GM18498 (cell line): ENCODE results near the gene SMARCA4.

ENCODE experiments used
- ATAC-seq: cut with Tn5 transposase; IDR thresholded peaks from one replicate; pipeline ENCODE4 v1.9.1; 2021; ENCODE audit warnings: mild to moderate bottlenecking, moderate library complexity; ENCODE audit not compliant: unreplicated experiment

Gene SMARCA4

GRCh38 chr19:11007385-11007784, 46.6 kb downstream of the SMARCA4 start:
- no peak for ATAC-seq

DNA sequence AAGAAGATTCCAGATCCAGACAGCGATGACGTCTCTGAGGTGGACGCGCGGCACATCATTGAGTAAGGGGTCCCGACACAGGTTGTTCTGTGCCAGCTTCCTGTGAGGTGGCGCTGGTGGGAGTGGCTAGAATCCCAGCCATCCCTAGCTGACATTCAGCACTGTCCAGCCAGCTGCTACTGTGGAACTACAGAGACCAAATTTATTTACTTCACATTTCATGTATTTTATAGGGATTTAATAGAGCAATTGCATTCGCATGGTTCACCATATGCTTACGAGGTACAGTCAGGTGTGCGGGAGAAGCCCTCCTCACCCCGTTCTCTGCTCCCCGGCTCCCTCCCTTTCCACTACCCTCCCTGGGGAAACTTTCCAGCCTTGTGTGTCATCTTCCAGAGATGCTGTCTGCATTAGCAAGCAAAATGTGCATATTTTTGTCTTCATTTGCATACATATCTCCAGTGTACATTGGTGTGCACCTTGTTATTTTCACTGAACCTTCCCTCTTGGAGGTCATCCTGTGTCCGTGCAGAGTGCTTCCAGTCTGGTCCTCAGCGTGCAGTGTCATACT, 47.2 kb downstream of the SMARCA4 start:
- ATAC-seq: no peak

DNA sequence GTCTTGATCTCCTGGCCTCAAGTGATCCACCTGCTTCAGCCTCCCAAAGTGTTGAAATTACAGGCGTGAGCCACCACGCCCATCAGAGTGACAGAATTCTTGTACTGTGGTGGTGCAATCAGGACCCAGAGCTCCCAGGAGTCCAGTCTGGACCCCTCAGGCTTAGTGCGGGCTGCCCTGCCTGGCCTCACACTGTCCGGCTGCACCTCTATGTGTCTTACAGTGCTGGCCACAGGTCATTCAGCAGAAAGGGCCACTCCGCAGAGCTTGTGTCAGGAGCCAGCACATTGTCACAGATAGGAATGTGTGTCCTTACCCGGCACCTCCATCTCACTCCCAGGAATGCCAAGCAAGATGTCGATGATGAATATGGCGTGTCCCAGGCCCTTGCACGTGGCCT, 49.2 kb downstream of the SMARCA4 start:
- no peak for ATAC-seq

- no peak for ATAC-seq
Measured at GRCh38 chr19:11012507-11012906, 51.7 kb downstream of the SMARCA4 start.

DNA sequence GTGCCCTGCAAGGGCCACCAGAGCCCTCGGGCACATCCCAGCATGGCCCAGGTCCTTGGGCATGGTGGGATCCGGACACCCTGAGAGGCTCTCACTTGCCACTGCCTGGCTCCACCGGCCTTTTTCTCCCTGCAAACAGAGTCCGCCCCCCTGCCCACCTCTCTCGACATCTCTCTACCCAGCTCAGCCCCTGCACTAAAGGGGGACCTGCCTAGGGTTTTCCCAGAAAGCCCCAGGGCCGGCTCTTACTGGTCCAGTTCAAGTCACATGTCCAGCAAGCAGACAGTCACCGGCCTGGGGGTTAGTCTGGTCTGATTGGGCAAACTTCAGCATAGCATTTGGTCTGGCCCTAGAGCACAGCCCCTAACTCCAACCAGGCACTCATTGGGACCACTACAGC, 52.9 kb downstream of the SMARCA4 start:
- ATAC-seq: no peak

- no peak for ATAC-seq
Measured at GRCh38 chr19:11014403-11014911, 53.6 kb downstream of the SMARCA4 start.

DNA sequence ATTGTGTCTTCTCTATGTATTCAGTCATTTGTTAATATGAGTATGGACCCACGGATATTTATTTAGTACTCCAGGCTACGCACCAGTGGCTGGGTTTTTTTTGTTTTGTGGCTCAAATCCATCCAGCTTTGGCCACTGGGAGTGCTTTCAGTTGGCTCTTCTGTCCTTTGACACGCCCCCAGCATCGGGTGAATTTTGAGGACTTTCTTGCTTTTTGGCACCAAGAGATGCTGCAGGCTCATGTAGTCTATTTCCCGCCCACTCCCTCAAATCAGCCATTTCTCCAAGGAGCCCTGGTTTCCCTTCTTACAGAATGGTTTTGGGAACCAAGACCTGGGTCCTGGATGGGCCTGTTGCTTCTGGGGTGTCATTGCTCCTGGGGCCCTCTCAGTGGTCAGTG, 55.8 kb downstream of the SMARCA4 start:
- no peak for ATAC-seq

- no peak for ATAC-seq
Measured at GRCh38 chr19:11017275-11018035, 56.6 kb downstream of the SMARCA4 start.

DNA sequence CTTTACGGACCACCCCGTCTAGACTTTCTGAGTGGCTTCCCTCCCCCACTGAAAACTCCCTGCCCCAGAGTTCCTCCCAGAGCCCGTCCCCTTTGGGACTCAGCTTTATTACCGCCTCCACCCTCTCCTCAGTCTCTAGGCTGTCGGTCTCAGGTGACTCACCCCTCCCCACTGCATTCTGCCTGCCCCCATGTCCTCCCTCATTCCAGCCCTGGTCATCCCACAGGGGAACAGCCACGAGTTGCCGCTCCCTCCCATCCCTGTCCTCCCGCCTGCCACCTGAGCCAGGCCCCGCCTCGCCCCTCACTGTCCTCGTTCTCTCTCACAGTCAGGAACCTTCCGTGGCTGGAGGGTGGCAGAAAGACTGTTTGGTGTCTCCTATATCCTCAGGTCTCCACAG, 57.3 kb downstream of the SMARCA4 start:
- ATAC-seq: no peak

- no peak for ATAC-seq
Measured at GRCh38 chr19:11018763-11019162, 57.9 kb downstream of the SMARCA4 start.

DNA sequence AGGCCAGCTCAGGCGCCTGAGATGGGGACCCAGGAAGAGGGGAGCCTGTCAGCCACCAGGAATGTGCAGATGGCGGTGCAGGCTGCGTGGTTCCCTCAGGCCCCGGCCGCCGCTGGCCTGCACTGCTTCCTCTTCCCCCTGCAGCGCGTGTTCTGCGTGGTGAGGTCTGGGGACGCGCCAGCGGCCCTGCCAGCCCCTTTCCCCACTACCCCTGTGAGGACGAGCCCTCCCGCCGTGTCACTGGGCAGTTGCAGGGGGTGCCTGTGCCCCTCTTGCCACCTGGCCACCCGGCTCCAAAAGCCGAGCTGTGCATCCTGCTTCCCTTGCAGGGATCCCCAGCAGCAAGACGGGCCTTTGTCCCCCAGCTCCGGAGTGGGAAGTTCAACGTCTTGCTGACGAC, 58.4 kb downstream of the SMARCA4 start:
- ATAC-seq: no peak

GRCh38 chr19:11019824-11020223, 59.0 kb downstream of the SMARCA4 start:
- ATAC-seq: no peak

- no peak for ATAC-seq
Measured at GRCh38 chr19:11020423-11020822, 59.6 kb downstream of the SMARCA4 start.

DNA sequence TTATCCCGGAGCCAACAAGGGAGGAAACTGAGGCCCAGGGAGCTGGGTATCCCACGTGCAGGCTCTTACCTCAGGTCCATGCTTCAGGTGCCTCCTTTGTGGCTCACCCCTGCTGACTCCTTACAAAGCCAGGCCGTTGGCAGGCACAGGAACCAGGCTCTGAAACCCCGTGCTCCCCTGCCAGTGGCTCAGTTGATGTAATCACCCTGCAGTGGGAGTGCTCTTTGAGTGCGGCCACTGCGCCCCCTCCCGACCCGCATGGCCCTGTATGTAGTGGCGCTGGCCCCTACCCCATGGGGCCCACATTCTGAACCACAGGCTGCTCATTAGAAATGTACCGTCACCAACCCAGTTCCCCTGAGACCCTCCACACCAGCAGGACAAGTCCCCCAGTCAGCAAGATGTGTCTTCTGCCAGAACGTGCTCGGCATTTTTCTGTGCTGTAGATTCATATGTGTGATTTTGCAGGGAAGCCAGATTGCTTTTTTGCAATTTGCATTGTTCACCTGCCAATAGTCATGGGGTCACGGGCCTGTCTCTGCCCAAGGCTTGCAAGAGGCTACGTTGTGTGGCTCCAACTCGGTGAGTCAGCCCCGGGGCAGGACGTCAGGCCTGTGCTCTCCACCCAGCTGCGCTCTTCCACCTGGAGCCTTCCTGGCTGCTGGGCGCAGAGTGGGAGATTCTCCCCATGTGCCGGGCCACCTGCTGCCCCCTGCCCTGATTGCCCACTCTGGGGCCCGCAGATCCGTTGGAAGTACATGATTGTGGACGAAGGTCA, 60.3 kb downstream of the SMARCA4 start:
- ATAC-seq: no peak

GRCh38 chr19:11021760-11022144, 60.9 kb downstream of the SMARCA4 start:
- ATAC-seq: no peak

GRCh38 chr19:11023016-11023415, 62.2 kb downstream of the SMARCA4 start:
- no peak for ATAC-seq

GRCh38 chr19:11023710-11024109, 62.9 kb downstream of the SMARCA4 start:
- ATAC-seq: no peak

DNA sequence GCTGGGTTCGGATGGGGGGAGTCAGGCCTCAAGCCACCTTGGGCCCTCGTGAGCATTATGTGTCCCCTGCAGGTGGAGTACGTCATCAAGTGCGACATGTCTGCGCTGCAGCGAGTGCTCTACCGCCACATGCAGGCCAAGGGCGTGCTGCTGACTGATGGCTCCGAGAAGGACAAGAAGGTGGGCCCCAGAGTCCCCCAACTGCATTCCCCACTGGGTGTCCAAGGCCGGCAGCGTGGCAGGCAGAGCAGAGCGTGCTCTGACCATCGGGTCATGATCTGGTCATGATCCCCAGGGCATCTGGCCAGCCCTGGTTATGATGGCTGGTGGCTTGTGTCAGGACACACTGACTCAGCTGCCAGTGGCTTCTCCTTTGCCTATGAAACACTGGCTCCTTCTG, 63.4 kb downstream of the SMARCA4 start:
- no peak for ATAC-seq

- no peak for ATAC-seq
Measured at GRCh38 chr19:11025006-11025405, 64.2 kb downstream of the SMARCA4 start.

DNA sequence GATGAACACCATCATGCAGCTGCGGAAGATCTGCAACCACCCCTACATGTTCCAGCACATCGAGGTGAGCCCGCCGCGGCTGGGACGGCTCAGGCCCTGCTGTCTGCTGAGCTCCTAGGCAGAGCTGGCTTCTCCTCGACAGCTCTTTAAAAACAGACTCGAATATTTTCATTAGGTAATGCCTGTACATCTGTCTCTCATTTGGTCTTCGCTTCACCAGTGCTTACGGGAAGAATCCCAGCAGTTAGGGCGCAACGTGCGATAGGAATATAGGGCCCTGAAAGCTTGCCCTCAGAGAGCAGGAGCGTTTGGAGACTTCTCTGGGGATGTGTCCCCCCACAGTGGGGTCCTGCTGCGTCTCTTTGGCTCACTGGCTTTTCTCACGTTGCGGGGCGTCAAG, 64.6 kb downstream of the SMARCA4 start:
- ATAC-seq: no peak

DNA sequence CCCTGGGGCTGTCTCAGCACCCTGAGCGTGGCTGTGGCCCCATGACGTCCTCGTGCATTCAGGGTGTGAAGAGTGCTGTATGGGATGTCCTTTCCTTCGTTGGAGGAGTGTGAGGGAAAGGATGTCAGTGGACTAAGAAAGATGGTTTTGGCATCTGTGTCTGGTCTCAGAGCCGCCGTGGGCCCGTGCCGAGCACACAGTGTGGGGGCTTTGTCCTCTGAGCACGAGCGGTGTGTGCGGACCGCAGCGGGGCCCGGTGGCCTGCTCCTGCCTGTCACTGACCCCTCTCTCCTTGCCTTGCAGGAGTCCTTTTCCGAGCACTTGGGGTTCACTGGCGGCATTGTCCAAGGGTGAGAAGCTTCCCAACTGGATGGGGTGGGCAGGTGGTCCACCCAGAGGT, 65.2 kb downstream of the SMARCA4 start:
- no peak for ATAC-seq

- no peak for ATAC-seq
Measured at GRCh38 chr19:11027381-11027780, 66.6 kb downstream of the SMARCA4 start.
